Caco-2 (cell line): ENCODE results near the gene BRD4. TPM values are rescaled to one million over a fixed set of nuclear protein-coding genes. Genes with fewer than 3 reads are reported as not detected.

Experiments used
- BruUV-seq: library from RNA; stranded (reverse); fragments of 400-500 nt; replicated peaks from 2 replicates; lab custom pipeline; 2021; lab: Mats Ljungman, UMichigan
- CTCF ChIA-PET: fragments of 300-600 bp; sonication (Branson Sonifier 250); formaldehyde crosslinking; loops from one replicate; lab custom pipeline; 2022; ENCODE audit warnings: antibody characterized with exemption; lab: Charles Lee
- POLR2A ChIA-PET: fragments of 300-600 bp; sonication (Branson Sonifier 250); formaldehyde crosslinking; loops from one replicate; lab custom pipeline; 2022; ENCODE audit warnings: antibody characterized with exemption; lab: Charles Lee
- DNase-seq, 2 experiments: peaks; one replicate each; pipeline versions ENCODE4 v3.0.0 to v3.0.0-alpha.2; 2020 to 2022
- H3K27me3 ChIP-seq: replicated peaks from 2 replicates; pipeline ENCODE4 v1.6.0; 2011; ENCODE audit warnings: low read length; ENCODE audit not compliant: control insufficient read depth, insufficient read depth
- H3K36me3 ChIP-seq: 2 replicates; pipeline ENCODE4 v1.5.1; 2011; ENCODE audit warnings: low read length; ENCODE audit not compliant: control insufficient read depth, insufficient read depth
- H3K4me1 ChIP-seq: fragments of 250-450 bp; sonication (Bioruptor Pico); 2 replicates; pipeline ENCODE4 v1.5.1; 2020; ENCODE audit warnings: mild to moderate bottlenecking
- H3K4me3 ChIP-seq: 2 replicates; pipeline ENCODE4 v1.5.1; 2011; ENCODE audit warnings: low read depth, mild to moderate bottlenecking, control low read depth, low read length
- H3K9me3 ChIP-seq: fragments of 250-450 bp; sonication (Bioruptor Pico); 2 replicates; pipeline ENCODE4 v1.5.1; 2020; ENCODE audit warnings: mild to moderate bottlenecking, moderate library complexity
- H3K27ac Mint-ChIP-seq: one replicate; pipeline ENCODE4 v1.8.0; 2022; ENCODE audit warnings: mixed read lengths; ENCODE audit not compliant: unreplicated experiment
- H3K27me3 Mint-ChIP-seq: one replicate; pipeline ENCODE4 v1.8.0; 2022; ENCODE audit warnings: mixed read lengths; ENCODE audit not compliant: insufficient read depth, unreplicated experiment
- H3K36me3 Mint-ChIP-seq: one replicate; pipeline ENCODE4 v1.8.0; 2022; ENCODE audit warnings: mild to moderate bottlenecking, mixed read lengths; ENCODE audit not compliant: insufficient read depth, unreplicated experiment
- H3K4me1 Mint-ChIP-seq: one replicate; pipeline ENCODE4 v1.8.0; 2022; ENCODE audit warnings: low read depth, mixed read lengths; ENCODE audit not compliant: unreplicated experiment
- H3K4me3 Mint-ChIP-seq: one replicate; pipeline ENCODE4 v1.8.0; 2022; ENCODE audit warnings: mild to moderate bottlenecking, moderate library complexity, mixed read lengths; ENCODE audit not compliant: unreplicated experiment
- H3K9me3 Mint-ChIP-seq: one replicate; pipeline ENCODE4 v1.8.0; 2022; ENCODE audit warnings: mixed read lengths; ENCODE audit not compliant: unreplicated experiment
- intact Hi-C: fragments of 100-400 bp; cut with micrococcal nuclease; formaldehyde crosslinking; loops from one replicate; pipeline ENCODE4 v1.10.0; 2022; ENCODE audit not compliant: unreplicated experiment
- total RNA-seq: library from RNA; stranded (reverse); gene quantifications from 2 replicates; pipeline ENCODE4 v1.2.3, GENCODE V29; 2022
- TF ChIP-seq, protein P1 (sequence below), 2 experiments: fragments of 200-600 bp in 1 of 2; IDR thresholded peaks; 1 replicate in 1 of 2; 2 replicates in 1 of 2; pipeline versions ENCODE4 v1.5.1 to v1.8.0; 2011 to 2022; ENCODE audit warnings: antibody characterized with exemption in 1 of 2, control low read depth in 1 of 2, inconsistent platforms in 1 of 2, low read depth in 1 of 2, low read length in 1 of 2, mild to moderate bottlenecking in 1 of 2, moderate library complexity in 1 of 2; ENCODE audit not compliant: insufficient read depth in 1 of 2, severe bottlenecking in 1 of 2, unreplicated experiment in 1 of 2

BRD4 gene
- total RNA-seq, 1 experiment from 2014 or later, result 170 TPM

GRCh38 chr19:15298847-15299567, 33.3 kb downstream of the BRD4 start:
- peaks cover 74% of the 10 kb centered on the region for H3K36me3 Mint-ChIP-seq
- peak overlapping the region; percentile 97 for H3K27ac Mint-ChIP-seq
- intact Hi-C loops, result no loop called here
- Histone ChIP-seq H3K4me1 (peaks cover 59% of the 10 kb centered on the region), H3K4me3 (no peak overlapping the region), H3K36me3 (no peaks in the 10 kb centered on the region), H3K27me3 (no peaks in the 10 kb centered on the region), H3K9me3 (no peaks in the 10 kb centered on the region)
- ChIA-PET CTCF (interaction anchor here (0.5 to 1.6 kb wide), 3 partner anchors 103 to 591 kb away, joined by 4 to 5 read pairs (median 4); no protein-coding TSS in a partner anchor), POLR2A (interaction anchor here (0.6 kb wide), 2 partner anchors 55 to 60 kb away, joined by 3 to 4 read pairs; no protein-coding TSS in a partner anchor)
- no peaks in the 10 kb centered on the region for H3K9me3 Mint-ChIP-seq
- no TSS peak for BruUV-seq
- no peaks in the 10 kb centered on the region for H3K27me3 Mint-ChIP-seq
- DNase-seq, result no peak
- peak overlapping the region; percentile 60 for H3K4me3 Mint-ChIP-seq
- peaks cover 51% of the 10 kb centered on the region for H3K4me1 Mint-ChIP-seq
- TF ChIP-seq, protein P1, sequence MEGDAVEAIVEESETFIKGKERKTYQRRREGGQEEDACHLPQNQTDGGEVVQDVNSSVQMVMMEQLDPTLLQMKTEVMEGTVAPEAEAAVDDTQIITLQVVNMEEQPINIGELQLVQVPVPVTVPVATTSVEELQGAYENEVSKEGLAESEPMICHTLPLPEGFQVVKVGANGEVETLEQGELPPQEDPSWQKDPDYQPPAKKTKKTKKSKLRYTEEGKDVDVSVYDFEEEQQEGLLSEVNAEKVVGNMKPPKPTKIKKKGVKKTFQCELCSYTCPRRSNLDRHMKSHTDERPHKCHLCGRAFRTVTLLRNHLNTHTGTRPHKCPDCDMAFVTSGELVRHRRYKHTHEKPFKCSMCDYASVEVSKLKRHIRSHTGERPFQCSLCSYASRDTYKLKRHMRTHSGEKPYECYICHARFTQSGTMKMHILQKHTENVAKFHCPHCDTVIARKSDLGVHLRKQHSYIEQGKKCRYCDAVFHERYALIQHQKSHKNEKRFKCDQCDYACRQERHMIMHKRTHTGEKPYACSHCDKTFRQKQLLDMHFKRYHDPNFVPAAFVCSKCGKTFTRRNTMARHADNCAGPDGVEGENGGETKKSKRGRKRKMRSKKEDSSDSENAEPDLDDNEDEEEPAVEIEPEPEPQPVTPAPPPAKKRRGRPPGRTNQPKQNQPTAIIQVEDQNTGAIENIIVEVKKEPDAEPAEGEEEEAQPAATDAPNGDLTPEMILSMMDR (IDR thresholded peaks at IDR 0.05; ENCODE audit: insufficient read depth in 1 of 2, low read depth in 1 of 2, low read length in 1 of 2, severe bottlenecking in 1 of 2, unreplicated experiment in 1 of 2), result no peak

DNA sequence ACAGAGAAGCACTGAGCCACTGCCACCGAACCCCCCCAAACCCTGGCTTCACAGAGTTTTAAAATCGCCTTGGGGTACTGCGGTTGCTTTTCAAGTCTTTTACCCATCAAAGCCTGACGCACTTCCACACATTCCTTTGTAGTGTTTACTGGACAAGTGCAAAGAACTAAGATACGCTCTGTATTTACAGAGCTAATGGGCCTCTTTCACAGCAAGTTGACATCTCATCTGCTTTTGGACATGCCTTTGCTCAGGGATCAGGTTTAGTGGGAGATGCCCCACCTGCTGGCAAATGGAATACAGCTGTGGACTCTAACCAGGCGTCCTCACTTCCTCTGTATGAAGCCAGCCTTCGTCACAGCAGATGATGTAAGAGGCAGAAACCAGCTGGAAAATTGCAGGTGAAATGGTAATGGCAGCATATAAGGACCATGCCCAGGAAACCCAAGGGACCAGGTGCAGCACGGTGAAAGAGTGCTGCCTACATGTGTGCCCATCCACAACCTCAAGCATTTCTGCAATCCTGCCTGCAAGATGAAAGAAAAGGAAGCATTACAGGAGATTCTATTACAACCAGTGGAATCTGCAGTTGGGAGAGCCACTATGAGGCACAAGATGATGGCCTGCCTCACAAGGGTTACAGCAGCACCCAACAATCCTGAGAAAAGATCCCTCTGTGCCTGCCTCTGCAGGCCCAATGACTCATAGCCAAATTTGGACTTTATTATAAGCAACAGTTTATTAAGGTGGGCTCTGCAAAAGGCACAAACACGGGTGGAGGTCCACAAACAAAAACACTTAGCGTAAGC, 34.7 kb downstream of the BRD4 start:
- TSS peak; percentile 97 for BruUV-seq
- Mint-ChIP-seq H3K27ac (peak overlapping the region; percentile 97), H3K4me1 (peaks cover 49% of the 10 kb centered on the region), H3K4me3 (peak overlapping the region; percentile 48), H3K36me3 (peaks cover 85% of the 10 kb centered on the region), H3K27me3 (no peaks in the 10 kb centered on the region), H3K9me3 (no peaks in the 10 kb centered on the region)
- Histone ChIP-seq H3K4me1 (peaks cover 60% of the 10 kb centered on the region), H3K36me3 (no peaks in the 10 kb centered on the region), H3K9me3 (no peaks in the 10 kb centered on the region), H3K27me3 (no peaks in the 10 kb centered on the region), H3K4me3 (no peak overlapping the region)
- CTCF ChIA-PET, result interaction anchor here (0.9 to 1.6 kb wide), 5 partner anchors 13 to 206 kb away, joined by 3 to 7 read pairs (median 4); no protein-coding TSS in a partner anchor
- POLR2A ChIA-PET, result interaction anchor here (0.5 to 1.7 kb wide), 10 partner anchors 12 to 121 kb away, joined by 3 to 10 read pairs (median 5); partner anchors contain the start of genes AKAP8 and AKAP8L
- TF ChIP-seq, protein P1 (IDR thresholded peaks at IDR 0.05; ENCODE audit: insufficient read depth in 1 of 2, low read depth in 1 of 2, low read length in 1 of 2, severe bottlenecking in 1 of 2, unreplicated experiment in 1 of 2), result peak; percentile 27 to 53
- intact Hi-C loops, result loop anchor here (1.0 to 2.0 kb wide), 4 partner anchors 17 to 82 kb away; partner anchors contain the start of gene AKAP8
- DNase-seq, result peak; percentile 91 to 93
